LNCAP (cell line): ENCODE measurements around the gene DDX51.

Experiments used
- CTCF ChIP-seq: fragments of 450-650 bp; IDR thresholded peaks from 2 replicates; pipeline ENCODE4 v1.5.1; 2017; ENCODE audit warnings: mild to moderate bottlenecking

The DDX51 gene

GRCh38 chr12:132181570-132182200 is 37.6 kb upstream of the DDX51 start:
- no peak for TF ChIP-seq CTCF

GRCh38 chr12:132180648-132181546 is 36.8 kb upstream of the DDX51 start:
- no peak for TF ChIP-seq CTCF

- TF ChIP-seq CTCF: no peak
Observed at GRCh38 chr12:132179431-132180362, 35.6 kb upstream of the DDX51 start.

- no peak for TF ChIP-seq CTCF
Observed at GRCh38 chr12:132178801-132179401, 34.8 kb upstream of the DDX51 start.

- TF ChIP-seq CTCF: no peak
Observed at GRCh38 chr12:132178316-132178715, 34.2 kb upstream of the DDX51 start.

GRCh38 chr12:132176920-132177551 is 32.9 kb upstream of the DDX51 start:
- TF ChIP-seq CTCF: no peak
